GM19455 (cell line): ENCODE results near the gene TCTN2.

Source experiments
- ATAC-seq: cut with Tn5 transposase; IDR thresholded peaks from one replicate; pipeline ENCODE4 v1.9.1; 2021; ENCODE audit not compliant: unreplicated experiment

TCTN2 gene

DNA sequence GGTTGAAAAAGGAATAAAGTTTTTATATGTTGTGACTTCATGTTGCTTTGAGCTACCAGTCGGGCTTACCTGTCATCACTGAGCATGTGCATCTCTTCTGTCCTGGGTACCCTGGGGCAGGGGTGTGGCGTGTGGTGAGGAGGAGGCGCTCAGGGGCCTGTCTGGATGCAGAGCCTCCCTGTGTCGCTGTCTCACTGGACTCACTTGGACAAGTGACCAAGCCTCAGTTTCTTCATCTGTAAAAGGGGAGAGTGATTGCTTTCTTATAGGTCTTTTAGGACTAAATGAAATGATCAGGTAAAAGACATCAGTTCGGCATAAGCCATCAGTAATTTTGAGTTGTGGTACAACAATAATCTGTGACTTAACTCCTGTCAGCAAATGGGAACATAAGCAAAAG lies 63.4 kb downstream of the TCTN2 start:
- ATAC-seq, result no peak

DNA sequence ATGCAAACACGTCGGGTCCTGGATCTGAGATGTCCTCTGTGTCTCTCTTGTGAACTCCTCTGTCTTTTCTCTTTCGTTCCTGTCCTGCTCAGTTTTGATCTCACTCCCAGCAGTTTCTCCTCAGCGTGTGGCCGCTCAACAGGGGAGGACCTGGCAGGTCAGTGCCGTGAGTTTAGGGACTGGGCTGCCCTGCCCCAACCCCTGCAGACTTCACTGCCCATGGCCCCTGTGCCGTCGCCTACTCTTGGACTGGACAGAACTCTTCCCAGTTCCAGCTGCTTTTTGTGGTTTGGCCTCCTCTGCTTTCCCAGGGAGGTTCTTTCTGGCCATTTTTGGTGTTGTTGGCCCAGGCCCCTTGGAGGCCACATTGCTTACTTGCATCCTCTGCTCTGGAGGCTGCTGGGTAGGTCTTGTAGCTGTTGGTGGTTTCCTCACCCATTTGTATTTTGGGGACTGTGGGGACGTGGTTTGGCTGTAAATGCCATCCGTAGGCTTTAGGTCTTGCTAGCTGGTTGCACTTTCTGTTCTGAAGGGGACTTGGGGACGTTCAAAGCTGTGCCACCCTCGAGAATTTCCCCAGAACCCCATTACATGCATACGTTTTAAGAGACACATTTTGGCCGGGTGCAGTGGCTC lies 71.1 kb downstream of the TCTN2 start:
- no peak for ATAC-seq

DNA sequence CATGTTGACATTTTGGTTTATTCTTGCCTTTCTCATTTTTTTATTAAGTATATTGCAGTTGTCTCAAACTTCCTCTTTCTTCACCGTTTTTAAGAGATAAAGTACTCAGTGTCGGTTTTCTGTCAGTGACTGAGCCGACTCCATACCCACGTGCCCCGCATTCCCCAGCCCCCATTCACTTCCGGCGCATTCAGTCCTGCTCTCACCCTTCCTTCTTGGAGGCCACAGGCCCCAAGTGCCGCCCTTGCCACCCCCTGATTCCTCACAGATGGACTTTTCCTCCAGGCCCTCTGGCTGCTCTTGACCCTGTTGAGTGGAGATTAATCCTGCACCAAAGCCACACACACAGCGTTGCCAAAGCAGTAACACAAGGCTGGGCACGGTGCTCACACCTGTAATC lies 72.1 kb downstream of the TCTN2 start:
- no peak for ATAC-seq

DNA sequence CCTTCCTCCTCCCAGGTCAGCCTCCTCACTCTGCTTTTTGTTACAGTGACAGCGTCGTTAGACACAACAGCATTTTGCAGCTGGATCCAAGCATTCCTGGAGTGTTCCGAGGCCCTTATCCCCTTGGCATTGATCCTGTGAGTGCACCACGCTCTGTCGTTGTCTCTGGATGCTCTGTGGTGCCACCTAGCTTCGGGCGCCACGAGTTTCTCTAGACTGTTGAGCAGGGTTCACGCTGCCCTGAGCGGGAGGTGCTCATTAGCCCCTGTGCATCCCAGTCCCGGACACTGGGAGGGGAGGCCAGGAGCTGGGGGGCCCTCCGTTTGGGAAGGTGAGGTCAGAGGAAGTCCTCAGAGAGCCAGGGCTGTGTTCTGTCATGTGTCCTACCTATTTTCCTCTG lies 73.9 kb downstream of the TCTN2 start:
- no peak for ATAC-seq

DNA sequence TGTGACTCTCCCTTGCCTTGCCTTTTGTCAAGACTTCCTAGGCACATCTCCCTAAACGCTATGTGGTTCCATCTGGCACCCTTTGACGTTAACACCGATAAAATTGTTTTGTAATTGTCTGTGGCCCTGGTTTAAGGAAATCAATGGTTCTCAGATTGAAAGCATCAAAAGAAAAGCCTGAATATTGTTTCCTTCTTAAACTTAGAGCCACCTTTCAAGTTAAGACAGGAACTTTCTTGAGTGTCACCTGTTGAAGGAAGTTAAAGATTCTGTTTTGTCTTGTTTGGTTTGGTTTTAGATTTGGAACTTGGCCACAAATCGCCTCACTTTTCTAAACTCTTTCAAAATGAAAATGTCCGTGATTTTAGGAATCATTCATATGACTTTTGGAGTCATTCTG lies 76.4 kb downstream of the TCTN2 start:
- ATAC-seq, result no peak

DNA sequence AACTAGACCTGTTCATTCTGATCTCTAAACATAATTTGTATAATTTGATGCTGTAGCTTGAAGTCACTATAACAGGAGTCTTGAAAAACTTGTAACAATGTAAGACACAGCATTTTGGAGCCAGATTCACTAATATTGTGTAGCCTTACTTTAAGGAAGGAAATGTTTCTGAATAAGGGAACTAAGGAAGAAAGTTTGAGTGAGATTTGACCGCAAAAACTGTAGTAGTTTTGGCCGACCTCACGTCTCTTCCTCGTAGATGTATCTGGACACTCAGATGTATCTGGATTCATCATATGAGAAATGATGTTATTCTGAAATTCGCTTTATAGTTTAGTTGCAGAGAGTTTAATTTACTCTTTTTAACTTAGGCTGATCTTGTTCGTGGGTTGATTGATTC lies 77.2 kb downstream of the TCTN2 start:
- no peak for ATAC-seq

DNA sequence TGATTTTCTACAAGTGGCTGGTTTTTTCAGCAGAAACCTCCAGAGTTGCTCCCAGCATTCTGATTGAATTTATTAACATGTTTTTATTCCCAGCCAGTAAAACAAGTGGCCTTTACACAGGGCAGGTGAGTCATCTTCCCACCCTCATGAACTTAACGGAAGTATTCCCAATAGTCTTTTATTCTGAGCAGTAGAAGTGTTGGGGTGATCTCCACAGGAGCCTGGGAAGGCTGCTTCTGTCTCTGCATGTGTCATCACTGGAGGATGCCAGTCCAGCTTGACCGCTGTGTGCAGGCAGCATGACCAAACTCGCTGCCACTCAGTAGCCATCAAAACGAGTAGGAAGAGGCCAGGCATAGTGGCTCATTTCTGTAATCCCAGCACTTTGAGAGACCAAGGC lies 77.7 kb downstream of the TCTN2 start:
- ATAC-seq, result no peak

DNA sequence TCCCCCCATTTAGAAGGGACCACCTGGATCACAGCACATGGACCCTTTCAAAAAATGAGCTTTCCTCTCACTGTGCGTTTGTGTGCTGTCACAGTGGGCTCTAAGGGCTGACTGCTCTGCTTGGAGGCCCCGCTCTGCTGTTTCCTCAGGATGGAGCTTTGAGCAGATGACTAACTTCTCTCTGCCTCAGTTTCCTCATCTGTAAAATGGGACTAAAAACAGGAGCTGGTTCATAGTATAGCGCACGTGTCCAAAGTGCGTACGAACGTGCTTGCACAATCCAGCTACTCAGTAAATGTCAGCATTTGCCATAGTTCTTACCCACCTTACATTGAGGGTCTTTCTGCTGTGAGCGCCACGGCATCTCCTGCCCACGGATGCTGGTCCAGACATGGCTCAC lies 78.4 kb downstream of the TCTN2 start:
- ATAC-seq, result no peak

DNA sequence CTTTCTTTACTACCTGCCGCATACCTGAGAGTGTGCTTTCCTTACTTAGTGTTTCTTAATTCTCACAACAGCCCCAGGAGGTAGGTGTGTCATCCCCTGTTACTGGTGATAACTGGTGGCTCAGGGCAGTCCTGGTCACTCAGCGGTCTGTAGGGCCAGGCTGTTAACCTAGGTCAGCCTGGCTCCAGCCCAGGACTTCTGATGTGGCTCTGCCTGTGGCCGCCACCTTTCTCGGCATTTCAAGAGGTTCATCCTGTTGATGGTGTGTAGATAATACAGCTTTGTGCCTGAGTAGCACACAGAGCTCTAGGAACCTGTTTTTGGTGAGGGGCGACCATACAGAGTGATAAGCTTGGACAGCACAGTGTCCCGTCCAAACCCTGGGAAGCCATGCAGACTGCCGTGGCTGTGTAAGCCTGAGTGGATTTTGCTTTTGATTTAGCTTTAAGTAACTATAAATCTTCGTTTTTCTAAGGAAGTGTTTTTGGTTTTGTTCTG lies 79.3 kb downstream of the TCTN2 start:
- ATAC-seq, result no peak

DNA sequence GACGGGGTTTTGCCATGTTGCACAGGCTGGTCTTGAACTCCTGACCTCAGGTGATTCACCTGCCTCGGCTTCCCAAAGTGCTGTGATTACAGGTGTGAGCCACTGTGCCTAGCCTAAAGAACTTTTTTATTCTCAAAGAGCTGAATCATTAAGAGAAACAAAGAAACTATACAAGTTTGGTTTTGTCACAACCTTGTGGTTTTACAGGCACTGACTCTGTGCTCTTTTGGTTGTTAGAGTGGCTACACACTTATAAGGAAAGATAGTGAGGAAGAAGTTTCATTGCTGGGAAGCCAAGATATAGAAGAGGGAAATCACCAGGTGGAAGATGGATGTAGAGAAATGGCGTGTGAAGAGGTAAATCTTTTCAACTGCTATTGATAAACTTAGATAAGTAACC lies 81.1 kb downstream of the TCTN2 start:
- no peak for ATAC-seq

DNA sequence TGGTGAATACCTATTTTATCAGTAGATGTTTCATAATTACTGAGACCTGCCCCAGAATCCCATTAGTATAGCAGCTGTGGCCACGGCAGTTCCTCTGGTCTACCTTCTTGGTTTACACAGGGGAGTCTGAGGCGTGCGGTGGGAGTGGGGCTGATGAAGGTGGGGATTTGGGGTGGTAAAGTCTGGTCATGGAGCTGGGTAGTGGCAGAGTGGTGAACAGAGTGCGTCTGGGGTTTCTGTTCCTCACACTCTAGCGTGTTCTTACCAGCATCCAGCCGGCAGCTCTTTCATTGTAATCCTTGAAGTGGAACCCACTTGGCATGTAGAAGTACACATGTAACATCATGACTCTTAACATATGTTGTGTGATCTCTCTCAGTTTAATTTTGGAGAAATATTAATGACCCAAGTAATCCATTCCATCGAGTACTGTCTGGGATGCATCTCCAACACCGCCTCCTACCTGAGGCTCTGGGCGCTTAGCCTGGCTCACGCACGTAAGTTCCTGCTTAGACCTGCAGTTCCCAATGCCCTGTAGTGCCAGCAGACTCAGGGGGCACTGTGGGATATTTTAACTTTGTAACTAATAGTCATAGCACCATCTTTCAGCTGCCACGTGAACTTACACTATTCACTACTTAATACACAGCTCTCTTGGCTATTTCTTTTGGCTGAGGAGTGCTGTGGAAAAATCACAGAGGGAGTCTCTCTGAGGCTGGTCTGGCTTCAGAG lies 83.3 kb downstream of the TCTN2 start:
- ATAC-seq, result no peak

DNA sequence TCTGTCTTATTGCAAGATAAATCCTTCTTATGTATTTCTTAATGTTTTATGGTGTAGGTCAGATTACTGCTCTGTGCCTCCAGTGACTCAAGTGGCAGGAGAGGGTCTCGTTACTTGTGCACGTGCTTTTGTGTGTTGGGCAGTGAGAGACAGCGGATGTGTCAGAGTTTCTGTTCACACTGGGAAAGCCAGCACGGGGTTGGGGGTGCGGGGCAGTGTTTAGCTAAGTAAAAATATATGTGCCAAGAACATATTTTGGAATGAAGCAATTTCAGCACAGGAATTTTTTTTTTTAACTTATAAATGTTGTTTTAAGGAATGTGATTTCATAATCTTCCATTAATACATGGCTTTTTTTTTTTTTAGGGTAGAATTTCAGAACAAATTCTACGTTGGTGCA lies 86.6 kb downstream of the TCTN2 start:
- ATAC-seq, result no peak
